HepG2 (cell line): ENCODE results near the gene ZDHHC24. TPM values are rescaled to one million over a fixed set of nuclear protein-coding genes. Genes with fewer than 3 reads are reported as not detected.

Experiments used
- ATAC-seq: fragments of 200-7000 bp; cut with Tn5 transposase; 3 replicates; pipeline ENCODE4 v1.9.1; 2020; ENCODE audit warnings: mild to moderate bottlenecking, moderate library complexity
- BruUV-seq: library from RNA; stranded (reverse); fragments of 400-500 nt; replicated peaks from 2 replicates; lab custom pipeline; 2021; lab: Mats Ljungman, UMichigan
- CTCF ChIA-PET: fragments of 300-600 bp; formaldehyde crosslinking; extraction: SDS; loops from one replicate; lab custom pipeline; 2021; ENCODE audit warnings: low total read pairs, inconsistent platforms, low intra/inter-chr PET ratio; lab: Yijun Ruan, JAX
- POLR2A ChIA-PET: fragments of 350-600 bp; sonication (Branson Sonifier 250); formaldehyde crosslinking; loops from one replicate; lab custom pipeline; 2020; ENCODE audit warnings: antibody characterized with exemption, inconsistent platforms; lab: Yijun Ruan, JAX
- DNase-seq: peaks from one replicate; pipeline ENCODE4 v3.0.0-alpha.2; 2015; ENCODE audit warnings: low spot score
- FAIRE-seq: peaks from 3 replicates; lab custom pipeline; 2011; peaks lifted over from hg19 to GRCh38; lab: Jason Lieb, UNC
- H2AFZ ChIP-seq: one replicate; pipeline ENCODE4 v1.6.1; 2011; ENCODE audit warnings: low read length, inconsistent platforms
- H3K27ac ChIP-seq: fragments of 300-600 bp; 3 replicates; pipeline ENCODE4 v1.8.0; 2011; ENCODE audit warnings: mixed run types, mild to moderate bottlenecking, mixed read lengths, low read length, inconsistent platforms; ENCODE audit not compliant: insufficient read depth; ENCODE audit errors: extremely low read length
- H3K27me3 ChIP-seq, 2 experiments: fragments of 200-600 bp in 1 of 2; 2 replicates in 1 of 2; 3 replicates in 1 of 2; pipeline versions ENCODE4 v1.6.0 to v1.8.0; 2011; ENCODE audit warnings: low read length in 2 of 2, mild to moderate bottlenecking in 2 of 2, moderate library complexity in 2 of 2, inconsistent platforms in 1 of 2; ENCODE audit not compliant: insufficient read depth in 2 of 2, control insufficient read depth in 1 of 2
- H3K36me3 ChIP-seq, 2 experiments: fragments of 200-600 bp in 1 of 2; replicated peaks in 1 of 2; 2 replicates in 1 of 2; 3 replicates in 1 of 2; pipeline versions ENCODE4 v1.5.1 to v1.8.0; 2011; ENCODE audit warnings: low read length in 2 of 2, inconsistent platforms in 1 of 2; ENCODE audit not compliant: insufficient read depth in 2 of 2, control insufficient read depth in 1 of 2
- H3K4me1 ChIP-seq: 2 replicates; pipeline ENCODE4 v1.5.1; 2012; ENCODE audit warnings: low read length, inconsistent platforms; ENCODE audit not compliant: insufficient read depth
- H3K4me2 ChIP-seq: 2 replicates; pipeline ENCODE4 v1.6.0; 2011; ENCODE audit warnings: low read depth, low read length, inconsistent platforms
- H3K4me3 ChIP-seq, 3 experiments: fragments of 200-600 bp in 1 of 3; sonication (generic), shearing (Covaris generic) in 1 of 3; replicated peaks in 1 of 3; 2 replicates each; pipeline ENCODE4 v1.5.1; 2011 to 2016; ENCODE audit warnings: low read length in 3 of 3, inconsistent platforms in 2 of 3, low read depth in 2 of 3, mild to moderate bottlenecking in 2 of 3, control low read depth in 1 of 3, mixed read lengths in 1 of 3; ENCODE audit not compliant: insufficient read depth in 1 of 3
- H3K79me2 ChIP-seq: one replicate; pipeline ENCODE4 v1.6.1; 2011; ENCODE audit warnings: low read length, inconsistent platforms; ENCODE audit not compliant: insufficient read depth
- H3K9ac ChIP-seq: 2 replicates; pipeline ENCODE4 v1.6.0; 2011; ENCODE audit warnings: mild to moderate bottlenecking, low read depth, low read length, inconsistent platforms; ENCODE audit not compliant: insufficient read depth
- H3K9me3 ChIP-seq: 2 replicates; pipeline ENCODE4 v1.5.1; 2012; ENCODE audit warnings: mild to moderate bottlenecking, low read length
- H4K20me1 ChIP-seq: 2 replicates; pipeline ENCODE4 v1.6.0; 2011; ENCODE audit warnings: inconsistent platforms, mild to moderate bottlenecking, low read length, moderate library complexity; ENCODE audit not compliant: insufficient read depth
- CREB1 ChIP-seq, 2 experiments: fragments of 450-650 bp in 1 of 2; IDR thresholded peaks; 2 replicates each; pipeline ENCODE4 v1.6.1; 2016 to 2017; ENCODE audit warnings: control low read depth in 1 of 2, mild to moderate bottlenecking in 1 of 2, missing compliant biosample characterization in 1 of 2, missing genetic modification characterization in 1 of 2
- HCFC1 ChIP-seq: fragments of 150-350 bp; IDR thresholded peaks from 2 replicates; pipeline ENCODE4 v1.6.1; 2014; ENCODE audit warnings: low read depth, low read length
- HNF4A ChIP-seq: sonication (generic); formaldehyde crosslinking; IDR thresholded peaks from 2 replicates; pipeline ENCODE4 v1.4.0; 2020; ENCODE audit warnings: missing genetic modification reagents
- HNF4G ChIP-seq, 2 experiments: sonication (generic) in 1 of 2; formaldehyde crosslinking in 1 of 2; IDR thresholded peaks; 2 replicates each; pipeline versions ENCODE4 v1.4.0 to v1.6.1; 2011 to 2020; ENCODE audit warnings: borderline replicate concordance in 2 of 2, low read depth in 2 of 2, mild to moderate bottlenecking in 2 of 2, low read length in 1 of 2, missing genetic modification reagents in 1 of 2, moderate library complexity in 1 of 2
- JUND ChIP-seq: sonication (generic); formaldehyde crosslinking; IDR thresholded peaks from 2 replicates; pipeline ENCODE4 v1.8.0; 2022; ENCODE audit warnings: mild to moderate bottlenecking, missing genetic modification reagents
- NCOA2 ChIP-seq: sonication (generic); formaldehyde crosslinking; IDR thresholded peaks from 2 replicates; pipeline ENCODE4 v1.8.0; 2022; ENCODE audit warnings: inconsistent platforms
- POLR2A ChIP-seq, 2 experiments: IDR thresholded peaks; 2 replicates each; pipeline ENCODE4 v1.6.1; 2011; ENCODE audit warnings: low read depth in 2 of 2, low read length in 2 of 2, mild to moderate bottlenecking in 1 of 2, moderate library complexity in 1 of 2; ENCODE audit not compliant: insufficient read depth in 1 of 2
- PRMT3 ChIP-seq: sonication (generic); formaldehyde crosslinking; IDR thresholded peaks from 2 replicates; pipeline ENCODE4 v1.8.1; 2022; ENCODE audit warnings: low read depth, mild to moderate bottlenecking, moderate library complexity, missing genetic modification reagents, borderline replicate concordance
- RCOR2 ChIP-seq: IDR thresholded peaks from 2 replicates; pipeline ENCODE4 v1.6.1; 2016; ENCODE audit warnings: missing biosample characterization, missing genetic modification reagents
- RXRB ChIP-seq: IDR thresholded peaks from 2 replicates; pipeline ENCODE4 v1.6.1; 2016; ENCODE audit warnings: borderline replicate concordance, missing genetic modification reagents, missing compliant biosample characterization
- SOX13 ChIP-seq, 3 experiments: fragments of 450-650 bp in 1 of 3; sonication (generic) in 1 of 3; formaldehyde crosslinking in 1 of 3; IDR thresholded peaks in 2 of 3; conservative IDR thresholded peaks in 1 of 3; 2 replicates each; pipeline versions ENCODE4 v1.5.0 to v1.6.1; 2016 to 2020; ENCODE audit warnings: antibody characterized with exemption in 1 of 3, mild to moderate bottlenecking in 1 of 3, missing compliant biosample characterization in 1 of 3, missing genetic modification reagents in 1 of 3, moderate library complexity in 1 of 3
- TEAD3 ChIP-seq: optimal IDR thresholded peaks from 2 replicates; pipeline ENCODE3; 2016; ENCODE audit warnings: borderline replicate concordance
- TOPORS ChIP-seq: sonication (generic); formaldehyde crosslinking; IDR thresholded peaks from 2 replicates; pipeline ENCODE4 v1.8.0; 2023; ENCODE audit warnings: mild to moderate bottlenecking, missing genetic modification reagents
- ZFP37 ChIP-seq: sonication (generic); formaldehyde crosslinking; IDR thresholded peaks from 2 replicates; pipeline ENCODE4 v1.4.0; 2020; ENCODE audit warnings: missing genetic modification reagents, borderline replicate concordance
- ZNF644 ChIP-seq: IDR thresholded peaks from 2 replicates; pipeline ENCODE4 v1.6.1; 2016; ENCODE audit warnings: low read depth
- WGBS: methylation state at CpG from one replicate; pipeline ENCODE4 v1.1.6; 2017; ENCODE audit warnings: low lambda C conversion rate; 5-methylcytosine and 5-hydroxymethylcytosine counted together
- in situ Hi-C: cut with HindIII; loops from 2 replicates; pipeline ENCODE4 v1.10.0; 2017; ENCODE audit warnings: low pct_unique_long_range_greater_than_20kb; ENCODE audit not compliant: extremely low pct_ligation_motif_present
- intact Hi-C: fragments of 100-400 bp; cut with micrococcal nuclease; formaldehyde crosslinking; loops from one replicate; pipeline ENCODE4 v1.10.0; 2022; ENCODE audit not compliant: unreplicated experiment
- polyA plus RNA-seq, 8 experiments: library from polyadenylated mRNA; depleted of rRNA in 3 of 8; stranded (reverse) in 7 of 8; unstranded in 1 of 8; fragments of >200 nt; fragmentation: Illumina TruSeq in 4 of 8; extraction: Trizol in 4 of 8; gene quantifications; 2 replicates each; pipeline versions ENCODE4 v1.2.1 to v1.2.3, GENCODE V29; 2011 to 2016; ENCODE audit warnings: low read depth in 4 of 8, missing spikeins in 1 of 8, mixed read lengths in 1 of 8; ENCODE audit not compliant: insufficient read depth in 1 of 8
- total RNA-seq, 5 experiments: library from RNA; depleted of rRNA; stranded (reverse); fragments of >200 nt; fragmentation: Illumina TruSeq; extraction: Trizol; gene quantifications; 2 replicates each; pipeline ENCODE4 v1.2.3, GENCODE V29; 2016; ENCODE audit warnings: low read depth in 1 of 5
- TF ChIP-seq, protein P1 (sequence below): sonication (generic); formaldehyde crosslinking; IDR thresholded peaks from 2 replicates; pipeline ENCODE4 v1.4.0; 2020; ENCODE audit warnings: missing genetic modification reagents, borderline replicate concordance

Gene ZDHHC24
- total and polyA plus RNA-seq, 2 of the 13 experiments (the other 11 are each of a cell fraction or from before 2014, with no cell fraction given): 4.3 TPM

DNA sequence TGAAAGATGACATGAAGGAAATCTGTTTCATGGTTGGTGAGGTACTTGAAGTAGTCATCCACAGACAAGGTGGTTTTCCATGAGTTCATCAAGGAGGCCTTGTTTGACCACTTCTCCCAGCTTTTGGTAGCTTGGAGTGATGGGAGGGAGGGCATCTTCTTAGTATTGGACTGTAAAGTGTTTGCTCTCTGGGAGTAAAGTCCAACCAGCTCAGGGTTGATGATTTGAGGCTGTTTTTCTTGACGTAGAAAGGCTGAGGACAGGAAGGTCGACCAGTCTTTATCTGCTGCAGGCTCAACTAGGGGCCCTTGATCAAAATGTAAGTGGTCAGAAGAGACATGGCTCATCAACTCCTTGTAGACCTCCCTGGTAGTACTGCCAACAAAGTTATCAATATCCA is 45.3 kb upstream of the ZDHHC24 start:
- CTCF ChIA-PET: no interaction called here
- intact Hi-C loops: loop anchor here (5.0 kb wide), 1 partner anchor 86 kb away; the partner anchor contains the start of gene RBM4B
- TF ChIP-seq HNF4G (IDR thresholded peaks at IDR 0.05; ENCODE audit: borderline replicate concordance, low read depth, low read length): peak; percentile 45; the same call in 1 of the 2 replicates
- TF ChIP-seq HNF4G (CRISPR knock-in tag; IDR thresholded peaks at IDR 0.05; ENCODE audit: borderline replicate concordance, low read depth): no peak
- no peak for TF ChIP-seq JUND (CRISPR knock-in tag)
- 0 out of 2 replicates have a peak, but pooled peaks have one; percentile 27 for TF ChIP-seq TOPORS (CRISPR knock-in tag)
- TF ChIP-seq NCOA2: 0 out of 2 replicates have a peak, but pooled peaks have one; percentile 11
- peak; percentile 36; the same call in 1 of the 2 replicates for TF ChIP-seq ZNF644 (CRISPR knock-in tag)
- 0 out of 4 replicates have a peak, but pooled peaks of 1 of the 2 experiments have one; percentile 24 for TF ChIP-seq POLR2A (IDR thresholded peaks at IDR 0.05; ENCODE audit: insufficient read depth in 1 of 2, low read depth in 2 of 2, low read length in 2 of 2)
- no peak for TF ChIP-seq CREB1 (IDR thresholded peaks at IDR 0.05)
- TF ChIP-seq CREB1 (CRISPR knock-in tag; IDR thresholded peaks at IDR 0.05): peak; percentile 41; the same call in 1 of the 2 replicates
- TF ChIP-seq TEAD3 (CRISPR knock-in tag): peak; percentile 24
- no peak for TF ChIP-seq PRMT3 (CRISPR knock-in tag)
- no peak for TF ChIP-seq SOX13 (IDR thresholded peaks at IDR 0.05)
- peak in 1 of 2 experiments; percentile 34; a peak in 1 of 4 replicates for TF ChIP-seq SOX13 (CRISPR knock-in tag; conservative IDR thresholded peaks at IDR 0.05 in 1 of 2, IDR thresholded peaks at IDR 0.05 in 1 of 2)
- TF ChIP-seq HCFC1: no peak
- TF ChIP-seq, protein P1, sequence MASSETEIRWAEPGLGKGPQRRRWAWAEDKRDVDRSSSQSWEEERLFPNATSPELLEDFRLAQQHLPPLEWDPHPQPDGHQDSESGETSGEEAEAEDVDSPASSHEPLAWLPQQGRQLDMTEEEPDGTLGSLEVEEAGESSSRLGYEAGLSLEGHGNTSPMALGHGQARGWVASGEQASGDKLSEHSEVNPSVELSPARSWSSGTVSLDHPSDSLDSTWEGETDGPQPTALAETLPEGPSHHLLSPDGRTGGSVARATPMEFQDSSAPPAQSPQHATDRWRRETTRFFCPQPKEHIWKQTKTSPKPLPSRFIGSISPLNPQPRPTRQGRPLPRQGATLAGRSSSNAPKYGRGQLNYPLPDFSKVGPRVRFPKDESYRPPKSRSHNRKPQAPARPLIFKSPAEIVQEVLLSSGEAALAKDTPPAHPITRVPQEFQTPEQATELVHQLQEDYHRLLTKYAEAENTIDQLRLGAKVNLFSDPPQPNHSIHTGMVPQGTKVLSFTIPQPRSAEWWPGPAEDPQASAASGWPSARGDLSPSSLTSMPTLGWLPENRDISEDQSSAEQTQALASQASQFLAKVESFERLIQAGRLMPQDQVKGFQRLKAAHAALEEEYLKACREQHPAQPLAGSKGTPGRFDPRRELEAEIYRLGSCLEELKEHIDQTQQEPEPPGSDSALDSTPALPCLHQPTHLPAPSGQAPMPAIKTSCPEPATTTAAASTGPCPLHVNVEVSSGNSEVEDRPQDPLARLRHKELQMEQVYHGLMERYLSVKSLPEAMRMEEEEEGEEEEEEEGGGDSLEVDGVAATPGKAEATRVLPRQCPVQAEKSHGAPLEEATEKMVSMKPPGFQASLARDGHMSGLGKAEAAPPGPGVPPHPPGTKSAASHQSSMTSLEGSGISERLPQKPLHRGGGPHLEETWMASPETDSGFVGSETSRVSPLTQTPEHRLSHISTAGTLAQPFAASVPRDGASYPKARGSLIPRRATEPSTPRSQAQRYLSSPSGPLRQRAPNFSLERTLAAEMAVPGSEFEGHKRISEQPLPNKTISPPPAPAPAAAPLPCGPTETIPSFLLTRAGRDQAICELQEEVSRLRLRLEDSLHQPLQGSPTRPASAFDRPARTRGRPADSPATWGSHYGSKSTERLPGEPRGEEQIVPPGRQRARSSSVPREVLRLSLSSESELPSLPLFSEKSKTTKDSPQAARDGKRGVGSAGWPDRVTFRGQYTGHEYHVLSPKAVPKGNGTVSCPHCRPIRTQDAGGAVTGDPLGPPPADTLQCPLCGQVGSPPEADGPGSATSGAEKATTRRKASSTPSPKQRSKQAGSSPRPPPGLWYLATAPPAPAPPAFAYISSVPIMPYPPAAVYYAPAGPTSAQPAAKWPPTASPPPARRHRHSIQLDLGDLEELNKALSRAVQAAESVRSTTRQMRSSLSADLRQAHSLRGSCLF (CRISPR knock-in tag): no peak
- no peak for TF ChIP-seq RCOR2 (CRISPR knock-in tag)
- TF ChIP-seq HNF4A: peak; percentile 81
- TF ChIP-seq ZFP37 (CRISPR knock-in tag): no peak
- peak; percentile 32; the same call in 1 of the 2 replicates for TF ChIP-seq RXRB (CRISPR knock-in tag)

More for the DNA sequence above, 45.3 kb upstream of the ZDHHC24 start:
- H3K4me3 ChIP-seq: peak overlapping the region in 1 of 3 experiments; percentile 31; a peak in 1 of 6 replicates
- in situ Hi-C loops: no loop called here
- peaks cover 12% of the 10 kb centered on the region for H3K79me2 ChIP-seq
- H3K9ac ChIP-seq: 0 out of 2 replicates have a peak overlapping the region, but pooled peaks have one; percentile 85
- DNase-seq (peak; percentile 58), ATAC-seq (no peak), FAIRE-seq (no peak)
- no peak overlapping the region for H2AFZ ChIP-seq
- WGBS: 0% methylated on average over 2 of the region's 2 CpGs
- no peaks in the 10 kb centered on the region; a peak in 1 of 5 replicates for H3K27me3 ChIP-seq
- no peaks in the 10 kb centered on the region for H3K9me3 ChIP-seq
- no peaks in the 10 kb centered on the region for H4K20me1 ChIP-seq
- TSS peak; percentile 49 for BruUV-seq
- H3K4me2 ChIP-seq: peak overlapping the region; percentile 100
- H3K4me1 ChIP-seq: peaks cover 69% of the 10 kb centered on the region
- POLR2A ChIA-PET: interaction anchor here (0.6 to 5.1 kb wide), 10 partner anchors 12 to 648 kb away, joined by 3 to 72 read pairs (median 12); partner anchors contain the start of genes RBM14, RBM4 and RBM4B
- H3K27ac ChIP-seq: peak overlapping the region; percentile 78
- H3K36me3 ChIP-seq: no peaks in the 10 kb centered on the region
